HPDE6-E6E7 (cell line): ENCODE measurements around the gene FHAD1.

Experiments used
- DNase-seq: peaks from one replicate; pipeline ENCODE4 v3.0.0; 2011; ENCODE audit warnings: missing footprints; ENCODE audit errors: extremely low spot score

Gene FHAD1

GRCh38 chr1:15246960-15247614, at the start of gene FHAD1:
TSS of gene FHAD1 (plus strand) at chr1:15247223. CDS start at chr1:15251785, 4,562 bp downstream.
- peak; percentile 33 for DNase-seq

DNA sequence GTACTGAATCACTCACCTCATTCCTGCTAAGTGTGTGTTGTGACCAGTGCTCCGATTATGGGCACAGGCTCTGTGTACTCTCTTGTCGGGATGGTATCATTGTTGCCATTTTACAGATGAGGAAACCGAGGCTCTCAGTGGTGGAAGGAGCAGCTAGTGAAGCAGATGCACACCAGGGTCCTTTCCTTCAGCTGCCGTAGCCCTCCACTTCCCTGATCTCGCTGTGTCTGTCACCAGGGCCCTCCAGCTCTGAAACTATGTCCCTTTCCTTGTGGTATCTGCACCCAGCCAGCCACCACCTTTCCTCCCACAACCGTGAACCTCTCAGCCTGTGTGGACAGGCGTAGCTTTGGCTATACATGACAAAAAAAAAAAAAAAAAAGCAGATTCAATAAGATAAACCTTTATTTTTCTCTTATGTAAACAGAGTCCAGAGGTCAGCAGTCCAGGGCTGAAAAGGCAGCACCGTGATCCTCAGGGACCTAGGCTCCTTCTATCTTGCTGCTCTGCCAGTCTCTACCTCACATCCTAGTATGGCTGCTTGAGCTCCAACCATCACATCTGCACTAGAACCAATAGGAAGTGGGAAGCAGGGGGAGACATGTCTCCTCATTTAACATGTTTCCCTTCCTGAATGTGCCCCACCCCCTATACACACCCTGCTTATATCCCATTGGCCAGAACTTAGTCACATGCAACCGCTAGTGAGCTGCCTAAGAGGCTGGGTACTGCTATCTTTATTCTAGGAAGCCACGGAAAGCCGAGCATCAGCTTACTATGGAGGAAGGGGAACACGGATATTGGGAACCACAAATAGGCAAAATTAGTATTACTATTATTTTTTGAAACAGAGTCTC, 49.2 kb upstream of the FHAD1 start:
- DNase-seq, result no peak

DNA sequence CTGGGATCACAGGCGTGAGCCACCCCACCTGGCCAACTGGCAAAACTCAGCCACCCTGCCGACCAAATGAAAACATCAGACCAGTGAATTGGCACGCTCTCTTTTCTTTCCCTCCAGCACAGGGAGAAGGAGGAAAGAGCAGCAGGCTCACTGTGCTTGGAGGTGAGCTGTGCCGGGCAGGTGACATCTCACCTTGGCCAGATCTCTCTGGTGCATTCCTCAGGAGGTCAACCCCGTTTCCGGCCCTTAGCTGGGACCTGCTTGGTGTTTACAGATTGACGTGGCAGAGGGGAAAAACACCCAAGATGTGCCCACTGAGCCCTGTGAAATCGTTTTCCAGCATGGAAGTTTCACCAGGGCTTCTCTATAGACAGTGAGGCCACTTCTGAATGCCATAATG, 48.3 kb upstream of the FHAD1 start:
- DNase-seq, result no peak

DNA sequence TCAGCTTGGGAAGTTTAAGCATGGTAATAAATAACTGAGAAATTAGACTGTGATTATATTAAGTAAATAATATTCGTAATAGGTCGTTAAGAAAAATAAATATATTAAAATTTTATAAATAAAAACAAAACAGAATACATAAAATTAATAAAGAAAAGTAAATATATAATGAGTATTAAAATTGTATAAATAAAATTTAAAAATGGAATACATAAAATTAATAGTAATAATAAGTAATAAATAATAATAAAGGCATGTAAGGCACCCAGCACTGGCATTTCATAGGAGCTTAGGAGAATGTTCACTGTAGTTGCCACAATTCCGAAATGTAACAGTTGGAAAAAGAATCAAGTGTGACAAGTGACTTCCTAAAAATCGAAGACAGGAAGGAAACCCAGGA, 45.8 kb upstream of the FHAD1 start:
- no peak for DNase-seq

GRCh38 chr1:15201849-15202551, 45.0 kb upstream of the FHAD1 start:
- DNase-seq, result no peak

DNA sequence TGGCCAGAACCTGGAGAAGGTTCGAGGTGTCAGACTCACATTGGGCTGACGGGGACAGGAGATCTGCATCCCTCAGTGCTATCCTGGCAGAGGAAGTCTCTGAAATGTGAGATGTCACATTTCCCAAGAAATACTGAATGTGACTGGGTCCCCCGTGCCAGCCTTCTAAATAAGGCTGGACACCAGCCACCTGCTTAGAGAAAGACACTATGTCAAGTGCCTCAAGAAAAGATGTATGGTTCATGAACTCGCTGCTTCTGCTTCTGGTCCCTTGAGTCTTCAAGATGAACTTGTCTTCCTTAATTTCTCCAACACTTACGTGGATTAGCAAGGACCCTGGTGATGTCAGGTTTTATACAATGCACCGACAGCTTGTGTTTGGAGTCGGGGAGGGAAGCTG, 42.1 kb upstream of the FHAD1 start:
- no peak for DNase-seq

DNA sequence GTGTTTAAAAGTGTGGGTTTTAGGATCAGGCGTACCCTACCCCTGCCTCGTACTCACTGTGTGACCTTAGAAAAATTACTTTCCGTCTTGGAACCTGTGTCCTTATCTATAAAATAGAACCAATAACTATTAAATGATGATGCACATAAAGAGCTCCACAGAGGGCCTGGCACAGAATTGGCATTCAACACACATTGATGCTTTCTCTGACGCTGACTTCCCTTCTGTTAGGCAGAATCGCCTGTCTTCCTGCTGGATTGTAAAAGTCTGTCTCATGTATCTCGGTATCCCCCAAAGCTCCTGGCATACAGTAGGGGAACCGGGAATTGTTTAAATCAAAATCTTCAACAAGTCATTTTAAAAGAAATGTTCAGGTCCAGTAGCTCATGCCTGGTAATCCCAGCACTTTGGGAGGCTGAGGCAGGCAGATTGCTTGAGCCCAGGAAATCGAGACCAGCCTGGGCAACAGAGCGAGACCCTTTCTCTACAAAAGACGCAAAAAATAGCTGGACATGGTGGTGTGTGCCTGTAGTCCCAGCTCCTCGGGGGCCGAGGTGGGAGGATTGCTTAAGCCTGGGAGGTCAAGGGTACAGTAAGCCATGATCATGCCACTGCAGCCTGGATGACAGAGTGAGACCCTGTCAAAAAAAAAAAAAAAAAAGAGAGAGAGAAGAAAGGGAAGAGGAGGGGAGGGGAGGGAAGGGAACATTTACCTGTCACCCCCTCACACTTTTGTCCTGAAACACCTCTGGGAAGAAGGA, 41.3 kb upstream of the FHAD1 start:
- DNase-seq, result no peak

GRCh38 chr1:15206418-15207030, 40.5 kb upstream of the FHAD1 start:
- DNase-seq, result no peak

DNA sequence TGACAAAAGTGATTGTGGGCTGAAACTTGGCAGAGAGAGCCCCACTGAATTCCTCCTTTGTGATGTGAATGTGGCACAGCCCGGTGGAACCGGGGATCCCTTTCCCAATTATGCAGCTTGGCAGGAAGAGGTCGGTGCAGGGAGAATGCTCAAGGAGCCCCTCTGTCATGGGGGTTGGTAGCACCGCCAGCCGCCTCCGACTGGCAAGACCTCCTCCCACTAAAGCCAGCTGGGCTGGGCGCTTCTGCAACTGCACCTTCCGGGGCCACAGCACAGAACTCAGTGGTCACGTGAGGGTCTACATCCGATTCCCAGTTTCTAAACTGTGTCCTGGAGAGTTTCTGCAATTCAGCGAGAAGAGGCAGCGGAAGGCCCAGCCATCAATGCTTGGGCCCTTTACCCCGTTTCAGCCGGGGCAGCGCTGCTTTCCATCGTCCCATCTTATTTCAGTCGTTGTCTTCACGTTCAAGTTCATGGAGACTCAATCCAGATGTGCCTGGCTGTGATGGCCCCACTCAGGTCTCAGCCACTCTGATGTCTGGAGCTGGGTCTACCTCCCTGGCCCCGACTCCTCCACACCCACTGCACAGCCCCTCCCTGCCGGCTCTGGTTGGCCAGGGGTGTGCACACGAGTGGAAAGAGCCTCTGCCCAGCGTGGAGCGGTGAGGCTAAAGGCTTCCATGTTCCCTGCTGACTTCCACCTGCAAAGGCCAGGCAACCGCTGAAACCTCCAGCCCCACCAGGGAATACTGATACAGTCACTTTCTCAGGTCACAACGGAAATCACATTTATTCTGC, 39.8 kb upstream of the FHAD1 start:
- no peak for DNase-seq

- DNase-seq, result no peak
Measured at GRCh38 chr1:15207829-15208429, 39.1 kb upstream of the FHAD1 start.

DNA sequence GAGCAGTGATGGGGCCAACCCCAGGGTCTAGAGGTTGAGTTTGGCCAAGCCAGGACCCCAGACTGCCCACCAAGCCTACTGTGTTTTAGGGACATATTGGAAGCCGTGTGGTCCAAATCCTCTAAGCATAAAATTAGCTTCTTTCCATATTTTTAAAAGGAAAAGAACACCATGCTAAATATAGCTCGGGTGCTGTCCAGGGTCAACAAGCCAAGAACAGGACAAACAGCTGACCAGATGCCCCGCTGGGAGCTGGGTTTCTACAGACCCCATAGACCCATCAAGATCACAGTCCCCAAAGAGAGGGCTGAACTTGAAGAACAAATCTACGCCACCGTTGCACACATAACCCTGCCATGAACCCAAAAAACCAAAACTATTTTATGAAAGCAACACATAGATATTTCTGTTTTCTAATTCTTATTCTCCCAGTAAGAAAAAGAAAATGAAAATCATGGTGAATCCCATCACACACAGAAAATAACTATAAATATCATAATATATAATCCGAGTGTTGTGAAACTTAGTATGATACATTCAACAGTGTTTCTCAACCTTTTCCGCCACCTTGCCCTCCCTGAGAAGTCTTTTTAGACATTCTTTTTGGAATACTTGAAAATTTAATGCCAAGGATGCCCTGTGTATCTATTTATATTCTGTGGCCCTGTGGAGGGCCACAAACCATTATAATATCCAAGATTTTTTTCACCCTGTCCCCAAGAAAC, 36.2 kb upstream of the FHAD1 start:
- DNase-seq, result no peak

GRCh38 chr1:15211424-15211823, 35.6 kb upstream of the FHAD1 start:
- DNase-seq, result no peak

- DNase-seq, result no peak
Measured at GRCh38 chr1:15212216-15212953, 34.6 kb upstream of the FHAD1 start.

GRCh38 chr1:15212954-15213291, 34.1 kb upstream of the FHAD1 start:
- no peak for DNase-seq

DNA sequence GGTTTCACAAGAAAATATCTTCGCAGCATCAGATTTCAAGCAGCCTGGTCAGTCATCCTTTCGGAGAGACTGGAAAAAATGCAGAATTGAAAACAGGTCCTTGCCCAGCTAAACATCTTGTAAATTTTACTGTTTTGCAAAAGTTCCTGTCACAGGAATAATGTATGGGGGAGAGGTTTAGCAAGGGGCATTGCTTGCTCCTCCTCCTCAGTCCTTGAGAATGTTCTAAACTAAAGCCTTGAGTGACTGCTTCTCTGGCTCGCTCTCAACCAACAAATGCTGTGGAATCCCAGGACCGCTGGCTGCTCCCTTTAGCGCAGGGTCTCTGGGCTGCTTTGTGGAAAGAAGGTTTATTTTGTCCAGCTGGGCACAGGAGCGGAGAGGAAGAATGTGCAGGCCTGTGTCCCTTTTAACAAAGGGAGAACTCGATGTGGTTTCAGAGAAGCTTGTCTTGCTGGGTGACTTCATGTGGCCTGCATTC, 33.6 kb upstream of the FHAD1 start:
- DNase-seq, result no peak

DNA sequence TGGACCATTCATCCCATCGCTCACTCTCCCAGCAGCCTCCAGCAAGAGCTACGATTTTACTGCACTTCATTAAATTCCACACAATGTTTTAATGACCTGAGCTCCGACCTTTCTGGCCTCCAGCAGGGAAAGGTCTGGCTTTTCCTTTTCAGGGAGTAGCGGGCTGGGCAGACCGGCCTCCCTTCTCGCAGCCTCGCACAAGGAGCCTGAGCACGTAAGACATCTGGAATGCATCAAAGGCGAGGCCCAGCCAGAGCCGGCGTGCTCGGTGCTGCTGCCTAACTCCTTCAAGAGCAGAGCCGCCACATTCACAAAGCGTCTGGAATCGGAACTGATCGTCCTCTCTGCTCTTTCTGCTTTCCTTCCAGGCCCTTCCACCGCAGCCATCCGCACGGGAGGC, 32.5 kb upstream of the FHAD1 start:
- DNase-seq, result no peak

- DNase-seq, result no peak
Measured at GRCh38 chr1:15215116-15215515, 31.9 kb upstream of the FHAD1 start.

DNA sequence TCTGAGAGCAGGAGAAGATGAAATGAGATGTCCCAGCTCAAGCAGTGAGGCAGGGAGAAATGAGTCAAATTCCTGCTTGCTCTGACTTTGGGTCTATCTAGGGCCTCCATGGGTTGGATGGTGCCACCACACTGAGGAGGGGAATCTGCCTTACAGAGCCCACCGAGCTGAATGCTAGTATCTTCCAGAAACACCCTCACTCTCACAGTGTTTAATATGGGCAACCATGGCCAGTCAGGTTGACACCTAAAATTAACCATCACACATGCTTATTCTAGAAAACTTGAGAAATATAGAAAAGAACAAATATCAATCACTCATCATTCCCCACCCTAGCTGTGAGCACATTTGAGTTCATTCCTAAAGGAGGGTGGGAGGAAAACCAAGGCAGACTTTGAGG, 29.4 kb upstream of the FHAD1 start:
- no peak for DNase-seq
